ENCODE measurements around the gene LGALS14. TPM values are rescaled to one million over a fixed set of nuclear protein-coding genes. Genes with fewer than 3 reads are reported as not detected.

LGALS14 gene
- total and polyA plus RNA-seq, 2 of the 8 experiments (the other 6 are each of a cell fraction or from before 2014, with no cell fraction given) = 0.50 to 0.77 TPM

DNA sequence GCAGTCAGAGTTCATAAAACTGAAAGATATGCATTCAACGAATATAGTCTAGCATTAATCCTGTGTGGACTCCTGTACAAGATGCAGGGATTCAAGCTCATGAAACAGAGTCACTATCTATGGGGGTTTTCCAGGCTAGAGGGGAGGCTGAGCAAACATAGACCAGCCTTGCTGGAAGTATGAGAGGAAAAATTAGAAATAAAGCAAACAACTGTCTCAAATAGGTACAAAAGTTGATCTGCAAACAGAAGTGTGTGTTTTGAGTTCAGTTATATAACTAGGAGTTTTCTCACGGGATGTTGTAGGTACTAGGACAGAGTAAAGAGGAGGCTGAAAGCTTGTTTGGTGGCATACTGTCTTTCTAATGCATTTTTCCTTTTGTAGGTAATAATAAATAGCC lies 8.5 kb upstream of the LGALS14 start:
- no peak overlapping the region for H3K14ac ChIP-seq (ENCODE audit: insufficient read length)
- H4K20me1 ChIP-seq (replicated peaks in 1 of 2; ENCODE audit: control insufficient read depth in 1 of 2, insufficient read depth in 2 of 2, low read length in 2 of 2) = no peaks in the 10 kb centered on the region
- H3K23ac ChIP-seq (ENCODE audit: insufficient read length) = no peak overlapping the region
- H2AK5ac ChIP-seq (ENCODE audit: low read depth, low read length) = no peak overlapping the region
- DNase-seq (ENCODE audit: low read depth in 1 of 2, low spot score in 2 of 2) (no peak), FAIRE-seq (no peak)
- no peak overlapping the region for H2BK20ac ChIP-seq (ENCODE audit: low read length)
- H3K18ac ChIP-seq (ENCODE audit: extremely low read depth, low read length) = no peak overlapping the region
- no peak overlapping the region for H2BK15ac ChIP-seq (ENCODE audit: low read length)
- CTCF ChIA-PET (ENCODE audit: partially characterized antibody) = no interaction called here
- no peak overlapping the region for H3K4me2 ChIP-seq (ENCODE audit: insufficient read depth in 1 of 2, low read depth in 2 of 2, low read length in 2 of 2)
- no peak overlapping the region for H2AFZ ChIP-seq (ENCODE audit: low read length)
- H3K9me3 ChIP-seq (ENCODE audit: insufficient read depth in 2 of 2, low read depth in 1 of 2, low read length in 1 of 2) = no peaks in the 10 kb centered on the region
- H4K91ac ChIP-seq (replicated peaks; ENCODE audit: insufficient read length, low read length) = no peak overlapping the region
- no peak overlapping the region for H3K4ac ChIP-seq (replicated peaks; ENCODE audit: insufficient read length, low read depth, low read length)
- POLR2A ChIA-PET (ENCODE audit: partially characterized antibody) = no interaction called here
- H3K4me1 ChIP-seq (replicated peaks in 1 of 4; ENCODE audit: control insufficient read depth in 3 of 4, insufficient read depth in 4 of 4, low read length in 3 of 4) = peaks cover 0 to 6% (median 4%) of the 10 kb centered on the region in 4 experiments; a peak in 2 of 7 replicates
- H3K79me2 ChIP-seq (ENCODE audit: control insufficient read depth in 1 of 2, insufficient read depth in 2 of 2, low read length in 2 of 2) = no peaks in the 10 kb centered on the region
- no peak overlapping the region for H3K4me3 ChIP-seq (ENCODE audit: extremely low read depth in 1 of 4, insufficient read depth in 2 of 4, low read depth in 3 of 4, low read length in 4 of 4)
- no peaks in the 10 kb centered on the region for H3K27me3 ChIP-seq (replicated peaks in 1 of 4; ENCODE audit: control insufficient read depth in 3 of 4, extremely low read depth in 1 of 4, insufficient read depth in 3 of 4, low read length in 3 of 4)
- no peaks in the 10 kb centered on the region for H3K79me1 ChIP-seq (ENCODE audit: low read depth, low read length)
- no peaks in the 10 kb centered on the region for H3K23me2 ChIP-seq (ENCODE audit: low read depth, low read length)
- no peak overlapping the region for H4K5ac ChIP-seq (ENCODE audit: insufficient read length, low read depth, low read length)
- 86% methylated on average over 2 of the region's 2 CpGs; no CpG with 5 or more reads in 1 of the 2 experiments for WGBS, 2 experiments (ENCODE audit: extremely low coverage in 1 of 2, insufficient coverage in 1 of 2, insufficient read length in 1 of 2, insufficient replicate concordance in 2 of 2, low coverage in 1 of 2, low lambda C conversion rate in 2 of 2, missing lambda C conversion rate in 1 of 2)
- no peak overlapping the region for H3K27ac ChIP-seq (ENCODE audit: low read depth, low read length)
- no peaks in the 10 kb centered on the region for H3K36me3 ChIP-seq (ENCODE audit: control insufficient read depth in 2 of 4, insufficient read depth in 4 of 4, low read length in 3 of 4)
- no peak overlapping the region for H2BK120ac ChIP-seq (replicated peaks; ENCODE audit: low read depth, low read length)
- no peak overlapping the region for H2BK5ac ChIP-seq (ENCODE audit: low read depth, low read length)
- no peak overlapping the region for H3K56ac ChIP-seq (replicated peaks; ENCODE audit: insufficient read length, low read depth, low read length)
- no peak overlapping the region for H3K9ac ChIP-seq (replicated peaks in 1 of 4; ENCODE audit: extremely low read depth in 1 of 4, low read depth in 3 of 4, low read length in 3 of 4)
- H4K8ac ChIP-seq (ENCODE audit: extremely low read depth, insufficient read depth, low read length) = no peak overlapping the region
- H2BK12ac ChIP-seq (ENCODE audit: low read depth, low read length) = peak overlapping the region; percentile 53; the same call in 1 of the 2 replicates
- no peak for TF ChIP-seq YY1 (IDR thresholded peaks at IDR 0.05; ENCODE audit: low read depth, low read length)
- no peak for TF ChIP-seq HDAC6 (IDR thresholded peaks at IDR 0.05; ENCODE audit: low read depth, low read length)
- TF ChIP-seq, protein P1, sequence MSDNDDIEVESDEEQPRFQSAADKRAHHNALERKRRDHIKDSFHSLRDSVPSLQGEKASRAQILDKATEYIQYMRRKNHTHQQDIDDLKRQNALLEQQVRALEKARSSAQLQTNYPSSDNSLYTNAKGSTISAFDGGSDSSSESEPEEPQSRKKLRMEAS (IDR thresholded peaks at IDR 0.05) = no peak
- TF ChIP-seq CBX8 (IDR thresholded peaks at IDR 0.05; ENCODE audit: borderline replicate concordance, low read depth, low read length) = no peak
- TF ChIP-seq, protein P2, sequence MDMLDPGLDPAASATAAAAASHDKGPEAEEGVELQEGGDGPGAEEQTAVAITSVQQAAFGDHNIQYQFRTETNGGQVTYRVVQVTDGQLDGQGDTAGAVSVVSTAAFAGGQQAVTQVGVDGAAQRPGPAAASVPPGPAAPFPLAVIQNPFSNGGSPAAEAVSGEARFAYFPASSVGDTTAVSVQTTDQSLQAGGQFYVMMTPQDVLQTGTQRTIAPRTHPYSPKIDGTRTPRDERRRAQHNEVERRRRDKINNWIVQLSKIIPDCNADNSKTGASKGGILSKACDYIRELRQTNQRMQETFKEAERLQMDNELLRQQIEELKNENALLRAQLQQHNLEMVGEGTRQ (IDR thresholded peaks at IDR 0.05; ENCODE audit: low read length) = no peak
- TF ChIP-seq, protein P3, sequence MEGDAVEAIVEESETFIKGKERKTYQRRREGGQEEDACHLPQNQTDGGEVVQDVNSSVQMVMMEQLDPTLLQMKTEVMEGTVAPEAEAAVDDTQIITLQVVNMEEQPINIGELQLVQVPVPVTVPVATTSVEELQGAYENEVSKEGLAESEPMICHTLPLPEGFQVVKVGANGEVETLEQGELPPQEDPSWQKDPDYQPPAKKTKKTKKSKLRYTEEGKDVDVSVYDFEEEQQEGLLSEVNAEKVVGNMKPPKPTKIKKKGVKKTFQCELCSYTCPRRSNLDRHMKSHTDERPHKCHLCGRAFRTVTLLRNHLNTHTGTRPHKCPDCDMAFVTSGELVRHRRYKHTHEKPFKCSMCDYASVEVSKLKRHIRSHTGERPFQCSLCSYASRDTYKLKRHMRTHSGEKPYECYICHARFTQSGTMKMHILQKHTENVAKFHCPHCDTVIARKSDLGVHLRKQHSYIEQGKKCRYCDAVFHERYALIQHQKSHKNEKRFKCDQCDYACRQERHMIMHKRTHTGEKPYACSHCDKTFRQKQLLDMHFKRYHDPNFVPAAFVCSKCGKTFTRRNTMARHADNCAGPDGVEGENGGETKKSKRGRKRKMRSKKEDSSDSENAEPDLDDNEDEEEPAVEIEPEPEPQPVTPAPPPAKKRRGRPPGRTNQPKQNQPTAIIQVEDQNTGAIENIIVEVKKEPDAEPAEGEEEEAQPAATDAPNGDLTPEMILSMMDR (IDR thresholded peaks at IDR 0.05; ENCODE audit: control extremely low read depth in 1 of 3, insufficient read depth in 1 of 3, low read depth in 1 of 3, low read length in 3 of 3) = no peak
- TF ChIP-seq POLR2AphosphoS5 (IDR thresholded peaks at IDR 0.05; ENCODE audit: low read depth, low read length) = no peak
- TF ChIP-seq CEBPB (IDR thresholded peaks at IDR 0.05; ENCODE audit: low read depth, low read length) = no peak
- no peak for TF ChIP-seq CBX5 (IDR thresholded peaks at IDR 0.05; ENCODE audit: low read depth, low read length)
- TF ChIP-seq BACH1 (IDR thresholded peaks at IDR 0.05; ENCODE audit: low read length) = no peak
- no peak for TF ChIP-seq RXRA (IDR thresholded peaks at IDR 0.05; ENCODE audit: insufficient read depth, low read depth, low read length)
- no peak for TF ChIP-seq SP1 (IDR thresholded peaks at IDR 0.05; ENCODE audit: low read depth, low read length)

All from H1 (cell line).